Mononuclear cell (primary cell): Measurements from ENCODE around the gene PLEKHA6. TPM values are rescaled to one million over a fixed set of nuclear protein-coding genes. Genes with fewer than 3 reads are reported as not detected.
"Not testable (repeated sequence)": the region's sequence is repeated elsewhere in the genome, so short reads cannot be mapped to it uniquely, and the experiment has no call there.

Source experiments
- H3K27me3 ChIP-seq: 2 replicates; pipeline ENCODE4 v1.6.0; 2011; ENCODE audit warnings: low read length, control low read depth; ENCODE audit not compliant: insufficient read depth
- H3K4me1 ChIP-seq: 2 replicates; pipeline ENCODE4 v1.5.1; 2011; ENCODE audit warnings: mild to moderate bottlenecking, low read length, control low read depth; ENCODE audit not compliant: insufficient read depth
- H3K4me3 ChIP-seq: 2 replicates; pipeline ENCODE4 v1.5.1; 2011; ENCODE audit warnings: mild to moderate bottlenecking, low read length, moderate library complexity
- H3K9me3 ChIP-seq: 2 replicates; pipeline ENCODE4 v1.5.1; 2011; ENCODE audit warnings: low read depth, mild to moderate bottlenecking, control low read depth, low read length
- total RNA-seq: library from RNA; depleted of rRNA; stranded (reverse); fragments of >200 nt; gene quantifications from one replicate; pipeline ENCODE4 v1.2.3, GENCODE V29; 2012

PLEKHA6 gene
- total RNA-seq, 1 donor = under 0.01 TPM

DNA sequence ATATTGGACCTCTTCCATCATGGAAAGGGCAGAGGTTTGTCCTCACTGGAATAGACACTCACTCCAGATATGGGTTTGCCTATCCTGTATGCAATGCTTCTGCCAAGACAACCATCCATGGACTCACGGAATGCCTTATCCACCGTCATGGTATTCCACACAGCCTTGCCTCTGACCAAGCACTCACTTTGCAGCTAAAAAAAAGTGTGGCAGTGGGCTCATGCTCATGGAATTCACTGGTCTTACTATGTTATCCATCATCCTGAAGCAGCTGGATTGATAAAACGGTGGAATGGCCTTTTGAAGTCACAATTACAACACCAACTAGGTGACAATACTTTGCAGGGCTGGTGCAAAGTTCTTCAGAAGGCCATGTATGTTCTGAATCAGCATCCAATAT lies 120.3 kb downstream of the PLEKHA6 start:
- not testable (repeated sequence) for H3K4me1 ChIP-seq, H3K4me3 ChIP-seq, H3K27me3 ChIP-seq, H3K9me3 ChIP-seq

DNA sequence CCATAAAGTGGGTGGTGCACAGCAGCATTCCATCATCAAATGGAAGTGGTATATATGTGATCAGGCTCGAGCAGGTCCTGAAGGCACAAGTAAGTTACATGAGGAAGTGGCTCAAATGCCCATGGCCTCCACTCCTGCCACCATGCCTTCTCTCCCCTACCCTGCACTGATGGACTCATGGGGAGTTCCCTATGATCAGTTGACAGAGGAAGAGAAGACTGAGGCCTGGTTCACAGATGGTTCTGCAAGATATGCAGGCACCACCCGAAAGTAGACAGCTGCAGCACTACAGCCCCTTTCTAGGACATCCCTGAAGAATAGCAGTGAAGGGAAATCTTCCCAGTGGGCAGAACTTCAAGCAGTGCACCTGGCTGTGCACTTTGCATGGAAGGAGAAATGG lies 121.2 kb downstream of the PLEKHA6 start:
- not testable (repeated sequence) for H3K27me3 ChIP-seq, H3K4me1 ChIP-seq, H3K9me3 ChIP-seq, H3K4me3 ChIP-seq

DNA sequence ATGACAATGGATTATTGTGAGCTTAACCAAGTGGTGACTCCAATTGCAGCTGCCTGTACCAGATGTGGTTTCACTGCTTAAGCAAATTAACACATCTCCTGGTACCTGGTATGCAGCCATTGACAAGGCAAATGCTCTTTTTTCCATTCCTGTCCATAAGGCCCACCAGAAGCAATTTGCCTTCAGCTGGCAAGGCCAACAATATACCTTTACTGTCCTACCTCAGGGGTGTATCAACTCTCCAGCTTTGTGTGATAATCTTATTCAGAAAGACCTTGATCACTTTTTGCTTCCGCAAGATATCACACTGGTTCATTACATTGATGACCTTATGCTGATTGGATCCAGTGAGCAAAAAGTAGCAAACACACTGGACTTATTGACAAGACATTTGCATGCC lies 122.2 kb downstream of the PLEKHA6 start:
- not testable (repeated sequence) for H3K27me3 ChIP-seq, H3K9me3 ChIP-seq, H3K4me1 ChIP-seq, H3K4me3 ChIP-seq

DNA sequence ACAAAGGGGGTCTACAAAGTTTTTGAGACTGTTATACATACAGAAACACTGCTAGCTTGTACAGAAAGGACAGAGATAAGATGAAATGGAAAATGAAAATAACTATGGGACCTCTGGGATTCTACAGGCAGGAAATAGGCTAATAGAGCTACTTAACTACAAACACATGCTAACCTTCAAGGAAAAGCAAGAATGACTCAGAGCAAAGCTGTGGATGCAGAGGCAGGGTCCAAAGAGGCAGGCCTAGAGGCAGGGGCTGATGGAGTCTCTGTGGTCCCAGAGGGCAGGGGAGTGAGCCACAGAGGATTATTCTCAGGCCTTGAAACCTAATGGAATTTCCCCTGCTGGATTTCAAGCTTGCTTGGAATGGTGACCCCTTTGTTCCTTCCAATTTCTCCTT lies 127.2 kb downstream of the PLEKHA6 start:
- Histone ChIP-seq H3K27me3 (no peaks in the 10 kb centered on the region), H3K4me3 (no peak overlapping the region), H3K4me1 (no peaks in the 10 kb centered on the region), H3K9me3 (no peaks in the 10 kb centered on the region)

DNA sequence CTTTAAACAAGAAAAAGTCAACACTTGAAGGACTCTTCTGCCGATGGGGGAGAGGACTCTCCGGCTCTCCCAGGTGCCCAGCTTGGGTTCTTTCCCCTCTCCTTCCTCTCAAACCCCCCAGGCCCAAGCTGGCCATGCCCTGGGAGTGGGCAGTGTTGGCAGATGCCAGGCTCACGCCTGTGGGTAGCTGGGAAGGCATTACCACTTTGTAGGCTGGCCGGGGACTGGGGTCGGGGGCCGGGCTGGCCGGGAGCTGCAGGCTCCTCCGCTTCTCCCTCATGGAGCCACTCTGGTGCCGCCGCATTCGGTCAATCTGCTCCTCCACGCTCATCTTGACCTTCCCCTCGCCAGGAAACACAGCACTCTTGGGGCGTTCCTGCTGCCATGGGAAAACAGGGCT lies 129.5 kb downstream of the PLEKHA6 start:
- Histone ChIP-seq H3K4me1 (no peaks in the 10 kb centered on the region), H3K9me3 (no peaks in the 10 kb centered on the region), H3K4me3 (no peak overlapping the region), H3K27me3 (no peaks in the 10 kb centered on the region)

DNA sequence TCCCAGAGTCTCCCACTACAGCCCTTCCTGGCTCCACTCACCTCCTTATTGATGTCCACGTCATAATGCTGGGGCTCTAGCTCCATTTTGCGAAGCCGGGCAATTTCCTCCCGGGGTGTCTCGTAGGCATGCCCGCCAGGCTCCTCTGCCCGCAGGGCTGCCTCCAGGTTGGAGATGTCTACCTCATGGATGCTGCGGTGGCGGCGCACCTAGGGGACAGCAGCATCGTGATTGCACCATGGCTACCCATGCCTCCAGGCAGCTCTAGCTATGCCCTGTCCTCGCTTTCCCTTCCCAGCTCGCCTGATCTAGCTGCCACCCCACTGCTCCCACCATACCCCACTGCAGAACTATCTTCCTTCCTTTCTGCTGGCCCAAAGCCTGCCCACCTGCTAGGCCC lies 130.8 kb downstream of the PLEKHA6 start:
- Histone ChIP-seq H3K9me3 (no peaks in the 10 kb centered on the region), H3K4me3 (no peak overlapping the region), H3K4me1 (no peaks in the 10 kb centered on the region), H3K27me3 (no peaks in the 10 kb centered on the region)

DNA sequence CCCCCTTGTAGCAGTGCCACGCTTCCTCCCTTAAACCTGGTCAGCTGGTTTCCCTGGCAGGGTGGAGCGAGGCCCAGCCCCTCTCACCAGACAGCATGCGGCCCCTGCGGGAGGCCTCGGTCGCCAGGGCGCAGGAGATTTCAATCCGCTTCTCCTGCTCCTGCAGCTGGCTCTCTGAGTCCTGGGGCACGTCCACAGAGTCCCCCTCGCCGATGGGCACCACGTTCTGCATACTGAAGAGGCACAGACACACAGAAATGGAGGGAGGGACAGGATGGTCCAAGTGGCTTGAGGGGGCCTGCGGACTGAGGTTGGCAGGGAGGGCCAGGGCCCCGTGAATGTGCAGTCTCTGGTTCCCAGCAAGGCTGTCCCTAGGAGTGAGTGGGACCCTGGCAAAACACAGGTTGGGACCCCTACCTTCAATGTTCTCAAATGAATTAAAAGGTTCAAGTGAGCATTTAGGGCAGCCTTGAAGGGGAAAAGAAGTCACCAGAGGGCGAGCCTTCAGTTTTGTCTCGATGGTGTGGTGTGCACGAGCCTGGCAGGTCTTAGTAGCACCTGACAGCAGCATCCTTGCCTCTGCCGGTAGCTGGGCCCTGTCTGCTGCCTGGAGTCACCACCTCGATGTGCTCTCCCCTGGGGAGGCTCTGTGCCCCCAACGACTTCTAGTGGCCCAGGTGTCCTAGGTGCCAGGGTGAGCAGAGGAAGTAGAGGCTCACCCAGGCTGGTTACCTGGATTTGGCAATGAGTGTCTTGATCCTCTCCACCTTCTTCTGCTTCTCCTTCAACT lies 131.5 kb downstream of the PLEKHA6 start:
- H3K27me3 ChIP-seq = no peaks in the 10 kb centered on the region
- H3K4me3 ChIP-seq = no peak overlapping the region
- H3K4me1 ChIP-seq = no peaks in the 10 kb centered on the region
- H3K9me3 ChIP-seq = no peaks in the 10 kb centered on the region

DNA sequence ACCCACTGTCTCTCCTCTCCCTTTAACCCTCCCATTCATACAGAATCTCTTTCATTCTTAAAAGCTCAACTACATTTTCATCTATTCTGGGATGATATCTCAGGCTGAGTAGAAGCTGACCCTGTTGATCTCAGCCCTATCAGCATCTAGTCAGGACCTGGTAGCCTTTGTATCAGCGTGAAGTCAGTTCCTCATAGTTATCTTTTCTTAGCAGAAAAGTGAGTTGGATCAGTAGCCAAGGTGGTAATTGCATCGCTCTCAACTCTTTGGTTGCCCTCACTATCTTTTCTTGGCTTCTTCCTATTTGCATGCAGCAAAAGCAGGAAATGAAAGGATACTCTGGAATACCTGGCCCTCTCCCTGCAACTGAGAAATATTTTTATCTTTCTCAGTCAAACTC lies 132.4 kb downstream of the PLEKHA6 start:
- Histone ChIP-seq H3K27me3 (no peaks in the 10 kb centered on the region), H3K4me1 (no peaks in the 10 kb centered on the region), H3K4me3 (no peak overlapping the region), H3K9me3 (no peaks in the 10 kb centered on the region)

DNA sequence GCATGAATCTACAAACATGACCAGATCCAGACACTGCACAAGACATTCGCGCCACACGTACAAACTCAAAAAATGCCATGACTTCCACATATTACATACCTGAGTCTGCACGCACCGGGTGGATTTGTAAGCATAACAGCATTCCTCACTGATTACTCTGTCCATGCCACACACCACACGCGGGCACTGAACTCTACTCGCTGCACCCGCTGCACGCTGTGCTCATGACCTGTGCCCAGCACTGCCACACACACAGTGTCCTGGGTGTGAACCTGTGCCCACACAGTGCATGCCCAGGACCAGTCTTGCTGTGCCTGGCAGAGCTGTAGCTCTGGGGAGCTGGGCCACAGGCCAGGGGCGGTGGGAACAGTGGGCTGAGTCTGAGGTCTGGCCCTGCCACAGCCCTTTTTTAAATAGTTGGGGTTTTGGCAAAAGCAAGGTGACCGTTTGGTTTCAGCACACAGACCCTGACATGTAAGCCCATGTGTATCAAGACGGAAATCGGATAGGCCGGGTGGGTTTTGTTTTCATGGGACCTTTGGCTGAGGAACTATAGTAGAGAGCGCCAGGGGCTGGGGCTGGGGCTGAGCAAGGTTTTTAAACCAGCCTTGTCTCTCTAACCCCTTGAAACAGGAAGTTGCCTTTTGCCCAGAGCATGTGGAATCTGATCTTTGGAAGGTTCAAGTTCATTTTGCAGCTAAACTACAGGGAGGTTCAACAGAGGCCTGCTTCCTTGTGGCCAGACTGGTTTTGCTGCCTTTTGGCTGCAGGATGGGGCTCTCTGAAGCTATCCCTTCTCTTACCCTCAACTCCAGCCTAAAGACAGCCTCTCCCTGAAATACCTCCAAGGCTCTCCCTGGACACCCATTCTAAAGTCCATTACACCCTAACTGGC lies 133.6 kb downstream of the PLEKHA6 start:
- Histone ChIP-seq H3K9me3 (no peaks in the 10 kb centered on the region), H3K4me1 (no peaks in the 10 kb centered on the region), H3K4me3 (no peak overlapping the region), H3K27me3 (no peaks in the 10 kb centered on the region)

DNA sequence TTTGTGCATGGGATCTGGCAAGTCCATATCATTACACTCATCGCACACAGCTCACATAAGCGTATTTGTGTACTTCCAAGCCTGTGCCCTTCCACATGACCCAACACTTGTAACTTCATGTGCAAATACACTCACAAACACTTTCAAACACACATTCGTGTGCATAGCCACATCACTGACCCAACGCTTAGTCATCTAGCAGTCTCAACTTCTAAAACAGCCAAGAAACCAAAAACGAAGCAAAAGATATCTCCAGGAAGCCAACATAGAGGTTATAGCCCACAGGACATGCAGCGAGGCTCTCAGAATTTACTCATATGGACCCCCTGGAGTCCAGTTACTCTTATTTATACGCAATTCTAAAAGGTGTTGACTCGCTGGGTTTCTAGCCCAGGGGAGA lies 135.1 kb downstream of the PLEKHA6 start:
- Histone ChIP-seq H3K27me3 (no peaks in the 10 kb centered on the region), H3K4me1 (no peaks in the 10 kb centered on the region), H3K9me3 (no peaks in the 10 kb centered on the region), H3K4me3 (no peak overlapping the region)

DNA sequence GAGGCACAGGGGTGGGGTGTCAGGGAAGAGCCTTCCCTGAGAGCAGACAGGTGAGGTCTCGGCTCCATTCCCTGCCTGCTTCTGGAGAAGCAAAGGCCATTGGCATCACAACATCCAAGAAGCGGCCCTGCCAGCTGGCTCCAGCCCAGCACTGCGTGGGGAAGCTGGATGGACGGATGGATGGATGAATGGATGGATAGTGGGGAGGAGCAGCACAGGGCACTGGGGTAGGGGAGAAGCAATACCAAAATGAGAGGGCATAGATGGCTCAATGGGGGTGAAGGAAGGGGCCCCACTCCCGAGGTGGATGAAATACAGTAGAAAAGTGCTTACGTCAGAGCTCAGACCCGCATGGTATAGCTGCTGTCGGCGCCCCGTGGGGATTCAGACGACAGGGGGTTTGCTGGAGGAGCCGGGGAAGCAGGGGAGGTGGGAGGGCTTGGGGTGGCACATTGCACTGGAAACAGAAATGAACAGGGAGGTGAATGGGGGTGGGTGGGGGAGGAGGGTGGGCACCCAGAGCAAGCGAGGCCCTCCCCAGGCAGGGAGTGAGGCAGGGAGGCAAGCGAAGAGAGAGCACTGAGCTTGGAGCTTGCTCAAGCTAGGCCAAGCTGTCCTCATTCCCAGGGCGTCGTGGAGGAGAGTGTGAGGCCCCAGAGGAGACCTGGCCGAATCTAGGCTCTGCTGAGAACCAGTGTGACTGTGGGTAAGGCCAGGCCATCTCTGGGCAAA lies 136.4 kb downstream of the PLEKHA6 start:
- H3K27me3 ChIP-seq = no peaks in the 10 kb centered on the region
- H3K4me3 ChIP-seq = no peak overlapping the region
- H3K4me1 ChIP-seq = no peaks in the 10 kb centered on the region
- no peaks in the 10 kb centered on the region for H3K9me3 ChIP-seq

DNA sequence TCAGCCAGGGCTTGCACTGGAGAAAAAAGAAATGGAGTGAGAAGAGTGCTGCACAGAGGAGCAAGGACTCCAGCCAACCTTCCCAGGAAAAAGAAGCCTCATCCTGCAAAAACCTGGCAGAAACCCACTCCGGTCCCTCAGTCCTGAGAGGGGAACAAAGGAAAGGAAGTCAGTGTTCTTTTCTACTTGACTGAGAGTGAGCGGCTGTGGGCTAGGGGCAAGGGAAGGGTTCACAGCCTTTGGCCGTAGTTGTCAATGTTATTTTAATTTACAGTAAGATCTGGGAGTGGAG lies 137.0 kb downstream of the PLEKHA6 start:
- H3K27me3 ChIP-seq = no peaks in the 10 kb centered on the region
- no peaks in the 10 kb centered on the region for H3K9me3 ChIP-seq
- no peak overlapping the region for H3K4me3 ChIP-seq
- H3K4me1 ChIP-seq = no peaks in the 10 kb centered on the region

DNA sequence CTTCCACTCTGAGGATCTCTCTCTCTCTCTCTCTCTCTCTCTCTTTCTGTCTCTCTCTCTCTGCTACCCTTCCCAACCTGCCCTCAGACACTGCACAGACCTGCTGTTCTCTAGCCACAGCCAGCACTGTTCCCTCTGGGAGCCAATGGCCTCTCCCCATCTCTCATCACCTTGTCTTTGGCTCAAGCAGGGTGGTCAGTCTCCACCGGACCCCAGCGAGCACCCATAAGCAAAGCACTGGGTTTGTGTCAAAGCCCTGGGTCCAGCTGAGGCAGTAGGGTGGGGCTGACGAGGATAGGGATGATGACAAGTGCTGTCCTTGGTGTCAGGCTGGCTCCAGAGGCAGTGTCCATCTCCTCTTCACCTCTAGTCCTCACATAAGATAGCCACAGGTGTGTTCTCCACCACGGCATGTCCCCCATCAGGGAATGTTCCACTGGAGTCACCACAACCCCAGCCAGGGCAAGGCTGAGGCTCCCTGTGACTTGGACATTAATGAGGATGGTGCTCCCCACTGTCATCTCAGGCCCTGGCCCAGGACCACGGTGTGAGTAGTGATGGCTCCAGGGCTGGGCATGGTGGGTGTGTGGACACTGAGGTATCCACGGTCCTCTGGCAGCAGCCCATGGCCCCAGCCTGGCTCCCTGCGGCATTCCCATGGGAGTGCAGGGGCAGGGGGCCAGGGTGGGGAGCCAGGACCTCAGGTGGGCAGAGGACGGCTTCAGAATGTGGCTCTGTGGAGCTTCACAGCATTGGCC lies 137.5 kb downstream of the PLEKHA6 start:
- Histone ChIP-seq H3K4me3 (no peak overlapping the region), H3K4me1 (no peaks in the 10 kb centered on the region), H3K9me3 (no peaks in the 10 kb centered on the region), H3K27me3 (no peaks in the 10 kb centered on the region)

DNA sequence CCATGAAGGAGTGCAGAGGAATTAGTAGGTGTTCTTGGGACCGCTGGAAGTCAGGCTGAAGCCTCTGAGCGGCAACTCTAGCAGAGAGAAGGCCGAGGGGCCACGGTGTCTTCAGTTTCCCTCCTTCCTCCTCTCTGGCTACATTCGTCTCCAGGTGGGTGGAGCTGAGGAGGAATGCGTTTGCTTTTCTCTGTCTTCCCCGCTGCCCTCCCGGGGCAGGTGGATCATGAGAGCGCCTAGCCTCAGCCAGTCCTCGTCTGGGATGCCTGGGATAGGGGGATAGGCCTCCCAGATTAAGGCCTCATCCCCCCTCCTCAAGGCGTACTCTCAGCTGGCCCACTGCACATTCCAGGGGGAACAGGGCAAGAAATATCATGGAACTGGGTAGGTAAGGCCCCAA lies 138.5 kb downstream of the PLEKHA6 start:
- no peak overlapping the region for H3K4me3 ChIP-seq
- H3K9me3 ChIP-seq = no peaks in the 10 kb centered on the region
- no peaks in the 10 kb centered on the region for H3K4me1 ChIP-seq
- no peaks in the 10 kb centered on the region for H3K27me3 ChIP-seq
